ENCODE measurements around the gene DOCK4. TPM values are rescaled to one million over a fixed set of nuclear protein-coding genes. Genes with fewer than 3 reads are reported as not detected.

DOCK4 gene
- total and polyA plus RNA-seq, 4 donors = 7.2 to 48.9 (median 12.8) TPM

GRCh38 chr7:111919631-111920179 lies 286.5 kb downstream of the DOCK4 start (continued):
- TF ChIP-seq ATF3 (IDR thresholded peaks at IDR 0.05) = no peak
- no peak for TF ChIP-seq NR2F2 (IDR thresholded peaks at IDR 0.05)
- TF ChIP-seq MAX (IDR thresholded peaks at IDR 0.05) = no peak
- no peak for TF ChIP-seq SP1 (IDR thresholded peaks at IDR 0.05)
- no peak for TF ChIP-seq FOXA1 (IDR thresholded peaks at IDR 0.05)
- no peak for TF ChIP-seq ZBTB33 (IDR thresholded peaks at IDR 0.05)
- TF ChIP-seq YY1 (IDR thresholded peaks at IDR 0.05) = no peak
- TF ChIP-seq FOXA2 (IDR thresholded peaks at IDR 0.05) = no peak

- Histone ChIP-seq H3K4me3 (ENCODE audit: low read depth in 1 of 3, low read length in 3 of 3) (no peak overlapping the region), H3K27ac (ENCODE audit: low read depth in 1 of 2, low read length in 2 of 2) (no peak overlapping the region), H3K4me1 (ENCODE audit: control insufficient read depth in 4 of 4, insufficient read depth in 4 of 4, low read length in 3 of 4) (no peaks in the 10 kb centered on the region), H3K27me3 (ENCODE audit: control insufficient read depth in 4 of 4, insufficient read depth in 4 of 4, low read length in 3 of 4) (no peaks in the 10 kb centered on the region), H3K9ac (ENCODE audit: low read depth in 1 of 2, low read length in 2 of 2) (no peak overlapping the region), H3K36me3 (ENCODE audit: control insufficient read depth in 4 of 4, insufficient read depth in 3 of 4, low read depth in 1 of 4, low read length in 3 of 4) (peaks cover 0 to 3% (median 1%) of the 10 kb centered on the region in 4 donors), H3K9me3 (ENCODE audit: control insufficient read depth in 4 of 4, low read length in 3 of 4) (no peaks in the 10 kb centered on the region)
- no peak for TF ChIP-seq TAF1 (conservative IDR thresholded peaks at IDR 0.05)
- no peak for TF ChIP-seq ATF3 (IDR thresholded peaks at IDR 0.05)
- no peak for TF ChIP-seq CTCF (IDR thresholded peaks at IDR 0.05; ENCODE audit: low read depth, low read length, missing input control)
- no peak for TF ChIP-seq REST (IDR thresholded peaks at IDR 0.05)
- TF ChIP-seq HNF4A (conservative IDR thresholded peaks at IDR 0.05) = no peak
- TF ChIP-seq YY1 (IDR thresholded peaks at IDR 0.05) = no peak
- TF ChIP-seq NR2F2 (IDR thresholded peaks at IDR 0.05) = no peak
- no peak for TF ChIP-seq EGR1 (IDR thresholded peaks at IDR 0.05; ENCODE audit: low read depth in 2 of 2)
- TF ChIP-seq FOXA2 (IDR thresholded peaks at IDR 0.05) = no peak
- no peak for TF ChIP-seq HNF4G (IDR thresholded peaks at IDR 0.05)
- no peak for TF ChIP-seq FOXA1 (IDR thresholded peaks at IDR 0.05)
- no peak for DNase-seq (ENCODE audit: low spot score)
- WGBS = 98% methylated on average over 2 of the region's 2 CpGs
Observed at GRCh38 chr7:111919164-111919563, 287.0 kb downstream of the DOCK4 start.

Measured in liver (tissue), 9 donors.